Transverse colon (tissue), 4 donors: Measurements from ENCODE around the gene QSOX2. TPM values are rescaled to one million over a fixed set of nuclear protein-coding genes. Genes with fewer than 3 reads are reported as not detected.

Source experiments
- DNase-seq: peaks from one replicate; pipeline ENCODE4 v3.0.0-alpha.2; 2019
- H3K27ac ChIP-seq, 4 donors: fragments of 200-600 bp; sonication (generic); 2 replicates each; pipeline ENCODE4 v1.5.1; 2016 to 2018; ENCODE audit warnings: inconsistent platforms in 4 of 4
- H3K27me3 ChIP-seq: fragments of 200-600 bp; sonication (generic); 2 replicates; pipeline ENCODE4 v1.5.1; 2017; ENCODE audit warnings: inconsistent platforms
- H3K36me3 ChIP-seq, 4 donors: fragments of 200-600 bp; sonication (generic); 2 replicates each; pipeline ENCODE4 v1.5.1; 2017 to 2019; ENCODE audit warnings: inconsistent platforms in 4 of 4
- H3K4me1 ChIP-seq, 4 donors: fragments of 200-600 bp; sonication (generic); 2 replicates each; pipeline ENCODE4 v1.5.1; 2017 to 2020; ENCODE audit warnings: inconsistent platforms in 4 of 4
- H3K4me3 ChIP-seq, 4 donors: fragments of 200-600 bp; sonication (generic); 1 replicate in 1 of 4; 2 replicates in 3 of 4; pipeline versions ENCODE4 v1.5.1 to v1.6.1; 2017 to 2019; ENCODE audit warnings: inconsistent platforms in 4 of 4
- H3K9me3 ChIP-seq, 2 donors: fragments of 200-600 bp; sonication (generic); 2 replicates each; pipeline ENCODE4 v1.5.1; 2017 to 2019; ENCODE audit warnings: inconsistent platforms in 2 of 2
- CTCF ChIP-seq, 5 experiments: fragments of 200-600 bp in 3 of 5; fragments of 450-650 bp in 2 of 5; sonication (generic) in 3 of 5; IDR thresholded peaks; 1 replicate in 2 of 5; 2 replicates in 3 of 5; pipeline ENCODE4 v1.5.1; 2016 to 2017; ENCODE audit warnings: antibody characterized with exemption in 5 of 5, inconsistent platforms in 3 of 5, mild to moderate bottlenecking in 2 of 5, moderate library complexity in 1 of 5
- EP300 ChIP-seq: sonication (generic); formaldehyde crosslinking; IDR thresholded peaks from one replicate; pipeline ENCODE4 v1.6.1; 2017; ENCODE audit warnings: antibody characterized with exemption, low read depth
- POLR2A ChIP-seq: fragments of 450-650 bp; IDR thresholded peaks from one replicate; pipeline ENCODE4 v1.6.1; 2016; ENCODE audit warnings: antibody characterized with exemption, mild to moderate bottlenecking, moderate library complexity
- POLR2AphosphoS5 ChIP-seq, 3 donors: sonication (generic); formaldehyde crosslinking; IDR thresholded peaks; one replicate each; pipeline ENCODE4 v1.6.1; 2016; ENCODE audit warnings: antibody characterized with exemption in 3 of 3
- WGBS, 2 donors: methylation state at CpG; one replicate each; pipeline ENCODE4 v1.1.5; 2018; ENCODE audit warnings: low coverage in 1 of 2; 5-methylcytosine and 5-hydroxymethylcytosine counted together
- in situ Hi-C, 4 donors: fragments of 200-750 bp; cut with MboI; loops; one replicate each; pipeline versions ENCODE4 v1.15.0 to v1.15.1; 2017; ENCODE audit warnings: low sequenced_read_pairs in 3 of 4, low pct_ligation_motif_present in 1 of 4, low pct_unique_long_range_greater_than_20kb in 1 of 4
- intact Hi-C: fragments of 100-400 bp; cut with DNase I; formaldehyde crosslinking; loops from one replicate; pipeline ENCODE4 v1.15.1; 2023; ENCODE audit warnings: low total_unique reads
- total RNA-seq, 4 donors: library from RNA; depleted of rRNA; stranded (reverse); fragments of >200 nt; gene quantifications; one replicate each; pipeline ENCODE4 v1.1.0, GENCODE V29; 2016

The QSOX2 gene
- total RNA-seq, 4 donors from 2014 or later = 3.7 to 18.1 (median 4.8) TPM

DNA sequence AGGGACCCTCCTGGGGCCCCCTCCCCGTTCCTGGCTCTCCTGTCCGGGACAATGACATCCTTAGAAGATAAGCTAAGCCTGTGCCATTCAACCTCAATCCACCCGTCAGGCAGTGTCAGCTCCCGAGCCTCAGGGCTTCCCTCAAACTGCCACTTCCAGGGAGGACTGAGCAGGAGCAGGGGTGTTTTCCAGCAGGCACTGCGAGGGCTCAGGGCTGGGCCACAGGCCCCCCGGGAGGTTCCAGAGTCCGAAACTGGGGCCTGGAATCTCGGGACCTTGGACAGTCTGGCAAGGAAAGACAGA lies 66.9 kb downstream of the QSOX2 start:
- Histone ChIP-seq H3K4me1 (no peaks in the 10 kb centered on the region), H3K4me3 (no peak overlapping the region), H3K36me3 (no peaks in the 10 kb centered on the region), H3K9me3 (no peaks in the 10 kb centered on the region), H3K27me3 (peaks cover 43% of the 10 kb centered on the region), H3K27ac (no peak overlapping the region)
- no peak for DNase-seq
- WGBS, 2 donors = 29% methylated on average over 3 of the region's 8 CpGs; no CpG with 5 or more reads in 1 of the 2 donors
- intact Hi-C loops = no loop called here
- TF ChIP-seq EP300 (no peak), POLR2AphosphoS5 (IDR thresholded peaks at IDR 0.05) (no peak), POLR2A (no peak), CTCF (IDR thresholded peaks at IDR 0.05) (no peak)
- in situ Hi-C loops = loop anchor here in 1 of 4 donors (10.0 kb wide), 1 partner anchor 106 kb away; no protein-coding TSS in a partner anchor

DNA sequence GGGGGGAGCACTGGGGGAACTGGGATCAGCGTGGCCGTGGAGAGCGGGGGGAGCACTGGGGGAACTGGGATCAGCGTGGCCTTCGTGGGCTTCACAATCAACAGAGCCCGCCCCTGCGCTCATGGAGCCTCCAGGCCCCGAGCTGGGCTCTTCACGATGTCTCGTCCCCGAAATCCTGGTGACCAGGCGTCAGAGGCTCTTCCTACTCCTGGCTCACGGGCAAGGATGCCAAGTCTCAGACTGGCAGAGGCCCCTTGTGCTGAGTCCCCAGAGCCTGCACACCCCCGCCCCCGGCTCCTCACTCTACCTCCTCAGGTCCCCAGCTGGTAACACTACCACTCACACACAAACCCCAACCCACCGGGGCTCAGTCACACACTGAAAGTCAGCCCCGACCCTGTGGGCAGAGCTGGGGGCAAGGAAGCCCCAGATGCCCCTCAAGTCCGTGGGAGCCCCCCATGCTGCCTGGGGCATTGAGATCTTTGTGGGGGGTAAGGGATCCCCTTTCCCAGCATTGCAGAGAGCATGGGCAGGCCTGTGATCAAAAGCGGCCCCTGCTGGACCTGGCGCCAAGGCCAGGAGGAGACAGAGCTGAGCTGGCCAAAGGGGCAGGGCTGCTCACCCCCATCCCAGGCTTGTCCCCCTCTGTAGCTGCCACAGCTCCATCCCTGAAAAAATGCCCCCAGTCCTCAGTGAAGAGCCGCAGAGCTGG lies 67.4 kb downstream of the QSOX2 start:
- H3K36me3 ChIP-seq = no peaks in the 10 kb centered on the region
- no peak for DNase-seq
- in situ Hi-C loops = loop anchor here in 1 of 4 donors (10.0 kb wide), 1 partner anchor 107 kb away; no protein-coding TSS in a partner anchor
- 70% methylated on average over 21 of the region's 21 CpGs; no CpG with 5 or more reads in 1 of the 2 donors for WGBS, 2 donors
- peaks cover 38% of the 10 kb centered on the region for H3K27me3 ChIP-seq
- H3K4me3 ChIP-seq = no peak overlapping the region
- no peaks in the 10 kb centered on the region for H3K9me3 ChIP-seq
- no peaks in the 10 kb centered on the region for H3K4me1 ChIP-seq
- TF ChIP-seq EP300 = no peak
- no peak for TF ChIP-seq CTCF (IDR thresholded peaks at IDR 0.05)
- no peak for TF ChIP-seq POLR2AphosphoS5 (IDR thresholded peaks at IDR 0.05)
- TF ChIP-seq POLR2A = no peak
- intact Hi-C loops = no loop called here
- no peak overlapping the region for H3K27ac ChIP-seq

GRCh38 chr9:136177224-136177623 lies 68.4 kb downstream of the QSOX2 start:
- no peak overlapping the region for H3K4me3 ChIP-seq
- no peaks in the 10 kb centered on the region for H3K9me3 ChIP-seq
- peaks cover 34% of the 10 kb centered on the region for H3K27me3 ChIP-seq
- no peak for DNase-seq
- in situ Hi-C loops = loop anchor here in 1 of 4 donors (10.0 kb wide), 1 partner anchor 108 kb away; no protein-coding TSS in a partner anchor
- intact Hi-C loops = no loop called here
- WGBS, 2 donors = 75% methylated on average over 14 of the region's 14 CpGs; no CpG with 5 or more reads in 1 of the 2 donors
- H3K4me1 ChIP-seq = no peaks in the 10 kb centered on the region
- no peak for TF ChIP-seq POLR2A
- TF ChIP-seq POLR2AphosphoS5 (IDR thresholded peaks at IDR 0.05) = no peak
- TF ChIP-seq EP300 = no peak
- no peak for TF ChIP-seq CTCF (IDR thresholded peaks at IDR 0.05)
- no peak overlapping the region for H3K27ac ChIP-seq
- H3K36me3 ChIP-seq = no peaks in the 10 kb centered on the region

DNA sequence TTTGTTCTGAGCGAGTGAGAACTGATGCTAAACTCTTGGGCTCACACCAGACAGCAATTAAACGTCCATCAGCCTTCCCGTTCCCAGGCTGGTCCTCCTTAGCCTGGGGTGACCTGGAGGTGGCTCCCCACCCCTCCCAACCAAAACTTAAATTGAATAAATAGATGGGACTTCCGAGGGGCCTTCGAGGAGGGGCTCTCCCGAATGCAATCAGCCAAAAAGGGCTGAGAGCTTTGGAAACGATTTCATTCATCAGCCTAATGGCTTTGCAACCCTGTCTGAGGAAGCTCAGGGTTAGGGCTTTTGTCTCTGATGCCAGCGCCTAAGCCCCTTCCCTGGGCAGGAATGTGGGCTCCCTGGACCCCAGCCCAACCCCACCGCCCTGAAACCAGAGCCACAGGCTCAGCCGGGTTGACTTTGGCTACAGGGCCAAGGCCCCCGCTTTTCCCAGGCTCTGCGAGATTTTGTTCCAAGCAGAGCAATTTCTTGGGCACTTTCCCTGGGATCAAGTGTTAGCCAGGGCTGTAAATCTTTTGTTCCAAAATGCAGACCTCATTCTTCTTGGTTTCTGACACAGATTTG lies 69.9 kb downstream of the QSOX2 start:
- no peaks in the 10 kb centered on the region for H3K4me1 ChIP-seq
- H3K27me3 ChIP-seq = peaks cover 43% of the 10 kb centered on the region
- in situ Hi-C loops = loop anchor here in 1 of 4 donors (10.0 kb wide), 1 partner anchor 109 kb away; no protein-coding TSS in a partner anchor
- intact Hi-C loops = no loop called here
- TF ChIP-seq POLR2A (no peak), CTCF (IDR thresholded peaks at IDR 0.05) (no peak), EP300 (no peak)
- no peak overlapping the region for H3K27ac ChIP-seq
- WGBS, 2 donors = 43 to 80% methylated on average over 2 to 12 of the region's 12 CpGs
- no peak for DNase-seq
- H3K36me3 ChIP-seq = no peaks in the 10 kb centered on the region
- no peaks in the 10 kb centered on the region for H3K9me3 ChIP-seq
- H3K4me3 ChIP-seq = no peak overlapping the region
